Activated CD8-positive, alpha-beta memory T cell treated with anti-CD3 and anti-CD28 coated beads, Interleukin-2, amount 10 ng/mL, durations not matched to agents 7 days and 5 days (primary cell): ENCODE data around the gene DAP. TPM values are rescaled to one million over a fixed set of nuclear protein-coding genes. Genes with fewer than 3 reads are reported as not detected.
"Not testable (repeated sequence)": the region's sequence is repeated elsewhere in the genome, so short reads cannot be mapped to it uniquely, and the experiment has no call there.

Experiments
- ATAC-seq: fragments of 150-1000 bp; cut with Tn5 transposase; one replicate; pipeline ENCODE4 v1.10.0; 2021; ENCODE audit warnings: moderate library complexity
- CTCF ChIA-PET: fragments of 350-600 bp; sonication (Branson Sonifier 250); formaldehyde crosslinking; loops from one replicate; lab custom pipeline; 2021; ENCODE audit warnings: antibody characterized with exemption; lab: Charles Lee
- DNase-seq: peaks from one replicate; pipeline ENCODE4 v3.0.0-alpha.2; 2020
- H3K27ac Mint-ChIP-seq: one replicate; pipeline ENCODE4 v1.8.0; 2021; ENCODE audit warnings: mild to moderate bottlenecking, mixed read lengths
- H3K27me3 Mint-ChIP-seq: one replicate; pipeline ENCODE4 v1.8.0; 2021; ENCODE audit warnings: mixed read lengths
- H3K36me3 Mint-ChIP-seq: one replicate; pipeline ENCODE4 v1.8.0; 2021; ENCODE audit warnings: mild to moderate bottlenecking, mixed read lengths
- H3K4me1 Mint-ChIP-seq: one replicate; pipeline ENCODE4 v1.8.0; 2021; ENCODE audit warnings: mixed read lengths
- H3K4me3 Mint-ChIP-seq: one replicate; pipeline ENCODE4 v1.8.0; 2021; ENCODE audit warnings: mild to moderate bottlenecking, moderate library complexity, mixed read lengths
- H3K9me3 Mint-ChIP-seq: one replicate; pipeline ENCODE4 v1.8.0; 2022; ENCODE audit warnings: low read depth, mixed read lengths
- total RNA-seq, 2 experiments: library from RNA; stranded (reverse); gene quantifications; one replicate each; pipeline ENCODE4 v1.2.3, GENCODE V29; 2021

Gene DAP
- total RNA-seq, 2 experiments from 2014 or later = 44.5 to 52.2 TPM

GRCh38 chr5:10645671-10646070 is 115.4 kb downstream of the DAP start:
- peaks cover 3% of the 10 kb centered on the region for H3K36me3 Mint-ChIP-seq
- ATAC-seq = no peak
- CTCF ChIA-PET = interaction anchor here (0.7 to 1.5 kb wide), 3 partner anchors 11 to 193 kb away, joined by 3 to 4 read pairs (median 4); no protein-coding TSS in a partner anchor

GRCh38 chr5:10645146-10645545 is 115.9 kb downstream of the DAP start:
- DNase-seq (no peak), ATAC-seq (no peak)
- H3K36me3 Mint-ChIP-seq = peaks cover 3% of the 10 kb centered on the region
- H3K4me3 Mint-ChIP-seq = no peak overlapping the region
- H3K27me3 Mint-ChIP-seq = no peaks in the 10 kb centered on the region
- peaks cover under 1% of the 10 kb centered on the region for H3K9me3 Mint-ChIP-seq
- CTCF ChIA-PET = interaction anchor here (1.2 to 1.5 kb wide), 2 partner anchors 11 to 192 kb away, joined by 4 read pairs; no protein-coding TSS in a partner anchor
- H3K4me1 Mint-ChIP-seq = peaks cover 16% of the 10 kb centered on the region
- no peak overlapping the region for H3K27ac Mint-ChIP-seq

More at GRCh38 chr5:10645671-10646070, 115.4 kb downstream of the DAP start:
- Mint-ChIP-seq H3K4me1 (peaks cover 16% of the 10 kb centered on the region), H3K4me3 (no peak overlapping the region), H3K27ac (no peak overlapping the region), H3K9me3 (no peaks in the 10 kb centered on the region), H3K27me3 (no peaks in the 10 kb centered on the region)
- no peak for DNase-seq

- no peak for ATAC-seq
- Mint-ChIP-seq H3K4me1 (peaks cover 18% of the 10 kb centered on the region), H3K27ac (no peak overlapping the region), H3K9me3 (peaks cover 4% of the 10 kb centered on the region), H3K4me3 (no peak overlapping the region), H3K36me3 (peaks cover 7% of the 10 kb centered on the region), H3K27me3 (no peaks in the 10 kb centered on the region)
- no peak for DNase-seq
- CTCF ChIA-PET = interaction anchor here (1.5 kb wide), 1 partner anchor 191 kb away, joined by 4 read pairs; no protein-coding TSS in a partner anchor
Measured at GRCh38 chr5:10644192-10644591, 116.8 kb downstream of the DAP start.

- no peak for DNase-seq
- CTCF ChIA-PET = no interaction called here
Measured at GRCh38 chr5:10642367-10642766, 118.7 kb downstream of the DAP start.

GRCh38 chr5:10639846-10640368 is 121.1 kb downstream of the DAP start:
- ATAC-seq = no peak
- Mint-ChIP-seq H3K4me3 (peak overlapping the region; percentile 13), H3K27ac (peak overlapping the region; percentile 17), H3K9me3 (peaks cover 10% of the 10 kb centered on the region), H3K36me3 (peaks cover 16% of the 10 kb centered on the region), H3K27me3 (no peaks in the 10 kb centered on the region), H3K4me1 (peaks cover 39% of the 10 kb centered on the region)
- CTCF ChIA-PET = no interaction called here
- DNase-seq = no peak

More at GRCh38 chr5:10642367-10642766, 118.7 kb downstream of the DAP start:
- Mint-ChIP-seq H3K36me3 (peaks cover 16% of the 10 kb centered on the region), H3K9me3 (peaks cover 10% of the 10 kb centered on the region), H3K27ac (no peak overlapping the region), H3K27me3 (no peaks in the 10 kb centered on the region), H3K4me1 (peaks cover 22% of the 10 kb centered on the region), H3K4me3 (no peak overlapping the region)
- ATAC-seq = no peak

- CTCF ChIA-PET = not testable (repeated sequence)
Measured at GRCh38 chr5:10638723-10639122, 122.3 kb downstream of the DAP start.

GRCh38 chr5:10637944-10638343 is 123.1 kb downstream of the DAP start:
- ATAC-seq = no peak
- peaks cover 18% of the 10 kb centered on the region for H3K36me3 Mint-ChIP-seq
- H3K9me3 Mint-ChIP-seq = peaks cover 10% of the 10 kb centered on the region
- no peak for DNase-seq
- CTCF ChIA-PET = interaction anchor here (1.2 kb wide), 1 partner anchor 354 kb away, joined by 5 read pairs; no protein-coding TSS in a partner anchor
- no peak overlapping the region for H3K4me3 Mint-ChIP-seq
- H3K4me1 Mint-ChIP-seq = peaks cover 47% of the 10 kb centered on the region
- no peak overlapping the region for H3K27ac Mint-ChIP-seq
- no peaks in the 10 kb centered on the region for H3K27me3 Mint-ChIP-seq

More at GRCh38 chr5:10638723-10639122, 122.3 kb downstream of the DAP start:
- Mint-ChIP-seq H3K9me3 (peaks cover 10% of the 10 kb centered on the region), H3K4me1 (peaks cover 41% of the 10 kb centered on the region), H3K36me3 (peaks cover 16% of the 10 kb centered on the region), H3K27ac (peak overlapping the region; percentile 35)
- H3K27me3 Mint-ChIP-seq, H3K4me3 Mint-ChIP-seq, DNase-seq, ATAC-seq: not testable (repeated sequence)

- Mint-ChIP-seq H3K27ac (peak overlapping the region; percentile 99), H3K36me3 (peaks cover 18% of the 10 kb centered on the region), H3K4me1 (peaks cover 59% of the 10 kb centered on the region), H3K27me3 (no peaks in the 10 kb centered on the region), H3K9me3 (peaks cover 10% of the 10 kb centered on the region), H3K4me3 (peak overlapping the region; percentile 75)
- ATAC-seq (no peak), DNase-seq (no peak)
- CTCF ChIA-PET = interaction anchor here (0.5 to 1.8 kb wide), 3 partner anchors 9 to 353 kb away, joined by 3 to 9 read pairs (median 5); no protein-coding TSS in a partner anchor
Measured at GRCh38 chr5:10636363-10637142, 124.5 kb downstream of the DAP start.

- peak; percentile 46 for DNase-seq
- H3K9me3 Mint-ChIP-seq = peaks cover 10% of the 10 kb centered on the region
- peaks cover 18% of the 10 kb centered on the region for H3K36me3 Mint-ChIP-seq
- no peak for ATAC-seq
- H3K27ac Mint-ChIP-seq = peak overlapping the region; percentile 99
- H3K27me3 Mint-ChIP-seq = no peaks in the 10 kb centered on the region
- peak overlapping the region; percentile 75 for H3K4me3 Mint-ChIP-seq
- peaks cover 65% of the 10 kb centered on the region for H3K4me1 Mint-ChIP-seq
- CTCF ChIA-PET = interaction anchor here (1.0 to 1.8 kb wide), 3 partner anchors 8 to 59 kb away, joined by 3 to 9 read pairs (median 3); no protein-coding TSS in a partner anchor
Measured at GRCh38 chr5:10635867-10636350, 125.1 kb downstream of the DAP start.

GRCh38 chr5:10635257-10635866 is 125.7 kb downstream of the DAP start:
- CTCF ChIA-PET = interaction anchor here (0.6 to 1.6 kb wide), 6 partner anchors 9 to 184 kb away, joined by 3 to 8 read pairs (median 3); no protein-coding TSS in a partner anchor
- H3K9me3 Mint-ChIP-seq = peaks cover 10% of the 10 kb centered on the region
- ATAC-seq (peak; percentile 87), DNase-seq (peak; percentile 93)
- H3K36me3 Mint-ChIP-seq = peaks cover 17% of the 10 kb centered on the region
- peak overlapping the region; percentile 75 for H3K4me3 Mint-ChIP-seq
- H3K27ac Mint-ChIP-seq = peak overlapping the region; percentile 99
- H3K4me1 Mint-ChIP-seq = peaks cover 68% of the 10 kb centered on the region
- H3K27me3 Mint-ChIP-seq = no peaks in the 10 kb centered on the region

- no peak for DNase-seq
- peaks cover 16% of the 10 kb centered on the region for H3K36me3 Mint-ChIP-seq
- no peak for ATAC-seq
- peaks cover 6% of the 10 kb centered on the region for H3K9me3 Mint-ChIP-seq
- CTCF ChIA-PET = interaction anchor here (0.6 to 1.6 kb wide), 9 partner anchors 9 to 190 kb away, joined by 3 to 8 read pairs (median 3); no protein-coding TSS in a partner anchor
- peaks cover 69% of the 10 kb centered on the region for H3K4me1 Mint-ChIP-seq
- peak overlapping the region; percentile 99 for H3K27ac Mint-ChIP-seq
- peaks cover 2% of the 10 kb centered on the region for H3K27me3 Mint-ChIP-seq
- peak overlapping the region; percentile 75 for H3K4me3 Mint-ChIP-seq
Measured at GRCh38 chr5:10634562-10634961, 126.5 kb downstream of the DAP start.

GRCh38 chr5:10634050-10634449 is 127.0 kb downstream of the DAP start:
- no peak for ATAC-seq
- H3K9me3 Mint-ChIP-seq = peaks cover 6% of the 10 kb centered on the region
- H3K27me3 Mint-ChIP-seq = peaks cover 2% of the 10 kb centered on the region
- H3K4me1 Mint-ChIP-seq = peaks cover 73% of the 10 kb centered on the region
- peak overlapping the region; percentile 99 for H3K27ac Mint-ChIP-seq
- peaks cover 16% of the 10 kb centered on the region for H3K36me3 Mint-ChIP-seq
- peak; percentile 50 for DNase-seq
- H3K4me3 Mint-ChIP-seq = peak overlapping the region; percentile 60
- CTCF ChIA-PET = interaction anchor here (0.8 to 1.6 kb wide), 6 partner anchors 8 to 189 kb away, joined by 3 to 8 read pairs (median 4); no protein-coding TSS in a partner anchor
